ENCODE measurements around the gene KLHL22.
A peak's percentile ranks its signal among the peaks of the same experiment; 100 is the strongest.
"Not testable (repeated sequence)": the region's sequence is repeated elsewhere in the genome, so short reads cannot be mapped to it uniquely, and the experiment has no call there.

The KLHL22 gene

DNA sequence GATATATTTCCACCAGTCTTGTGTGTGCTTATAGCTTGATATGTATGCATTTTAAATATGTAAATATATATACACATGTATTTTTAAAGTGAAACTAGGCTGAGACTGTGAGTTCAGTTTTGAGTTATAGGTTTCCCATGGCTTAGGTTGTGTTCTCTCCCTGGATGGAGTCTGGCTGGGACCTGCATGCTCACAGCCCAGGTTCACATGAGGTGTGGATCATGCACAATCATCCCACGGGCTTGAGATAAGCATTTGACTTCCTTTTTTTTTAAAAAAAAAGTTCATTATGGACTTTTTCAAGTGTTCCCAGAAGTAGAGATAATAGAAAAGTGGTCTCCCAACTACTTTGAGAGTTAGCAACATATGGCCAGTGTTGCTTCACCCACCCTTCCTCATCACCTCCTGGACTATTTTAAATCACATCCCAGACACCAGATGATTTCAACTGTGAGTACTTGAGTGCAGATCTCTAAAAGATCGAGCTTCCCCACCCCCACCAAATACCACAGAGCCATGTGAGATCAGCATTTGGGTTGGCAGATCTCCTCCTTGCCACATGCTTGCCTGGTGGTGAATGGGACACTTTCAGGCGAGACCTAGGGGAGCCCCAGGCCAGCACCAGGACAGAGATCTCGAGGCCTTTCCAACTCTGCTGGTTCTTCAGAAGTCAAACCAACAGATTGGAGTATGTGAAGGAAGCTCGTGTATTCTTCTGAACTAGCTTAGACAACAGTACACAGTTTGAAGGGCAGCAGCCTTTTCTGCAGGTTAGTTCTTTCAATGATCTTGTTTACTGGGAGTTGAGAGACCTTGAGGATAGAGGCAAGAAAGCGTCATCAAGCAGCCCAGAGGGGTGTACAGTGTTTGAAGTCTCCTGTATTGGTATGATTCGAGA, 27.7 kb upstream of the KLHL22 start:
- DNase-seq: peak; percentile 13

DNA sequence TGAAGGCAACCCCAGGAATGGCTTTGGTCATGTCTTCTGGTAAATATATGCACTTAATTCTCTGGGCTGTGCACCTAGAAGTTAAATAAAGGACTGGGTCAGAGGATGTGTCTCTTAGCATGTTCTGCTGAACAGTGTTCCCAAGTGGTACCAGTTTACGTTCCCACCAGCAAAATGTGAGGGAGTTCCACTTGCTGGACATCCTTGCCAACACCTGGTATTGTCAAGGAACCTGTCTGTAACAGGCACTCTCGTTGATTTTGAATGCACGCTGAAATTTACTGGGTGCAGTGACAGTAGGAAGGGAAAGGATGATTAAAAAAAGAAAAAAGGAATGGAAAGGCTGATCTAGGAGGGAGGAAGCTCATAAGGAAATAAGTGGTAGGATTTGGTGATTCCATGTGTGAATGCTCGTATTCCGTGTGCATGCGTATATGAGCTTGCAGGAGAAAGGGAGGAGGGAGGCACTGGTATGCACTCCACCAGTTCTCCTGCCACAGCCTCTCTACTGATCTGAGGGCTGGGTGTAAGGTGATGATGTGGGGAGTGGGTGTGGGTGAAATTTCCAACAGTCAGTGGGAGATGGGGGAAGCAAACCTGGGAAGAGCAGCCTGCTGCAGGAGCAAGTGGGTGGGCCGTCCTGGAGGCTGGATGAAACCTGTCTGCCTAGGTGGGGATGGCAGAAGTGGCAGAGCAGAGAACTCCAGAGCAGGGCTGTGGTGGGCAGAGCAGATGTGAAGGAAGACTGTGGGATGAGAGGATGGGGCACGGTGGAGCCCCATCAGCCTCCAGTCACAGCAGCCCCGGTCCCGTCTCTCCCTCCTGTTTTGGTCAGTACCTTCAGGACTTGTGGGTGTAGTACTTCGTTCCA, 26.8 kb upstream of the KLHL22 start:
- DNase-seq: no peak

DNA sequence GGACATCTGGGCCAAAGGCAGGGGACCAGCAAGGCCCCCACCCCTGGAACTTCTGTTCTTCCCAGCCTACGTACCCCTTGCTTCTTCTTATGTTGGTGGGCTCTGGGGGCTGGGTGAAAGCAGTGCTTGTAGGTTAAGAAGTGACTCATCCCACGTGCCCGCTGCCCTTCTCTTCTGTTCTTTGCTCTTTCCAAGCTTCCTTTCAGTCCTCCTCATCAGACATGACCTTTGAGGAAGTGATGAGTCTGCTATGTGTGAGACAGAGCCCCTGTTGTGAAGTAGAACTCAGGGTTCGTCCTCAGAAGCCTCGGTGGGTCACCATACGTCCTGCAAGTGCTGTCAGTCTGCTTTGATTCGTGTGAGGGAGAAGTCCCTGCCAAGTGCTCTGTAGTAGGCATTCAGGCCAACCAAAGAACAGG, 24.5 kb upstream of the KLHL22 start:
- peak; percentile 4 for DNase-seq

DNA sequence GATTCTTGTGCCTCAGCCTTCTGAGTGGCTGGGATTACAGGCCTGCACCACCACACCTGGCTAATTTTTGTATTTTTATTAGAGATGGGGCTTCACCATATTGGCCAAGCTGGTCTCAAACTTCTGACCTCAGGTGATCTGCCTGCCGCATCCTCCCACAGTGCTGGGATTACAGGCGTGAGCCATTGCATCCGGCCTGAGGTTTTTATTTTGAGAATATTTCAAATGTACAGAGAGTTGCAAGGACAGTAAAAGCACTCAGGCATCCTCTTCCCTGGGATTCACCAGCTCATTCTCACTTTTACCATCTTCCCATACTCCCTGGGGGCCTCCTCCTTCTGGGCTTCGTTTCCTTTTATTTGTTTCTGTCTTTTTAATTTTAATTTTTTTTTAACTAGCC, 24.0 kb upstream of the KLHL22 start:
- DNase-seq: no peak

DNA sequence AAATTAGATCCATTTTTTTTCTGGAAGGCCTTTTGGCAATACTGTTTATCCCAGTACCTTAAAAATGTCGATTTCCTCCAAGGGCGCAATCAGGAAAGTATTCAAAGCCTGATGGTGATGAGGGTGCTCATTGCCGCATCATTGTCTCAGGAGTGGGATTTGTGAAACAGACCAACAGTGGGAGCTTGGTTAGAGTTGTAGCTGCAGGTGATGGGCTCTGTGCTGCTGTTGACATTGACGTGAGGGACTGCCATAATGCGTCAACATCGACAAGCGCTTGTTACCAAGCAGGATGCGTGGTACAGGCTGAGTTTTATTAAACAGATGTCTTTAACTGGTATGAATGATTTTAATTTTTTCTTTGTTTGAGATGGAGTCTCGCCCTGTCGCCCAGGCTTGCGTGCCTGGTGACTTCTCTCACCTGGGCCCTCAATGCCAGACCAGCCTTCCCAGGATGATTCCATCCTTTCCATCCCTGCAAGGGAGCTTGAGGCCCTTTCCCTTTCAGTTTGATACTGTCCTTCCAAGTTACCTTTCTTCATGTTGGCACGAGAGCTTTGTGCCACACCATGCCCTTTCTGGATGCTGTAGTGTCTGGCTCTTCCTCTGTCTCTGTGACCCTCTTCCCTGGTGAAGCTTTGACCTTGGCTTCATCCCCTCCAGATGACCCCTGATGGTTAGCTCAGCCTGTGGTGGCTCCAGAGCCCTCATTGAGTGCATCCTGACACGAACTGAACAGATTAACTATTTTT, 22.4 kb upstream of the KLHL22 start:
- DNase-seq: no peak

DNA sequence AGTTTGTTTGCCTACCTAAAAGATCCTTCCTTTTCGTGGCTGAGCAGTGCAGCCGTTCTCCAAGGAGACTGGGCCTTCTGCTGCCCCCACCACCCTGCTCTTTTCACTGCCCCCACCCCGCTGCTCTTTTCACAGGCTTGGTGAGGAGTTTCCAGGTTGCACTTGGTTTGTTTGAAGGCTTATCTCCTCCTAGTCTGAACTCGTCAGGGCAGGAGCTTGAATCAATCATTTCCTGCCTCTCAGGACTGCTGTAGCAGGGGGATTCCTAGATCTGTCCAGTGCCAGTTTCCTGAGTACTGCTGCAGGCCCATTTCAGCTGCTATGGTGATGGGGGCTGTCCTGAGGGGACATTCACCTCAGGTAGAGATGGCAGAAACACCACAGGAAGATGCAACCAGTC, 21.8 kb upstream of the KLHL22 start:
- no peak for DNase-seq

DNA sequence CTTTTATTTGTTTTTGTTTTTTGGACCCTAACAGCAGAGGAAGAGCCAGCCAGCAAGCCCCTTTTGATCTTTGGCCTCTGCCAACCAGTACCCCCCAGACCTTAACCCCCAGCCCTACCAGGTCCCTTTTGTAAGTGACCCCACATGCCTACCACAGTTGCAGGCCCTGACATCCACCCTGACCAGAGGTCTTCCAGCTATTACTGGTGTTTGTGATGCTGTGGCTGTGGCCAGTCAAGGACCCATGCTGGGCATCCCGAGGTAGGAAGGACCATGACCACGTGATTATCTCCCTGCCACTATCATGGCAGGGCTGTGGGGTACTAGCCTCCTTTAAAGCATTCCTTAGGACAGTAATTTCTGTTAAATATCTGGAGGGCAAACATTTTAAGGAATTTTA, 20.8 kb upstream of the KLHL22 start:
- no peak for DNase-seq

DNA sequence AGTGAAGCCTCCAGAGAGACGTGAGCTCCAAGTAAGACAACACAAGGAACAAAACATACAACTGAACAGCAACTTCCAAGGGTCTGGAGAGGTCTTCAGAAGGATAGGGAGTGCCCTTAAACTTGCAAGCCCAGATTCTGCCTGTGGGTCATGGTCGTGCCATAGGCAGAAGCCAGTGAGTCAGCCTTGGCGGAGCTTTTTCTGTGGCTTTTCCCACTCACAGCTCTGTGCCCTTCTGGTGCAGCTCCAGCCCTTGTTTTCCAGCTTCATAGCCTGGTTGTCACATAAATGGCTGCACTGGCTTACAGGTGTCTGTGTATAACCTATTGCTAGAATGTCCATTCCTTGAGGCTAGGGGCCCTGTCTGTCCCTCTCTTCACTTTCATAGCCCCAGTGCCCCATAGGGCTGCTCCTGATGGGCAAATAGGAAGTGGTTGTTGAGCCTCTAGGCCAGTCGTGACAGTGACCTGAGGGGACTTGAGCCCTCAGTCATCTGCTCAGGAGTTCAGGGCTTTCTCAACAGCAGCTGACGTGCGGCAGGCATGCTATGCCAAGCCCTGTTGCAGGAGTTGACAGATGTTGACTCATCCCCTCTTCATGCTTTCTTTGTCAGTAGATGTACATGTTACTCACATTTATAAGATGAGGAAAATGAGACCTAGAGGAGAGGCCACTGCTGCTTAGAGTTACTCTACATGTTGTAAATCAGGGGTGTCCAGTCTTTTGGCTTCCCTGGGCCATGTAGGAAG, 19.2 kb upstream of the KLHL22 start:
- DNase-seq: peak; percentile 45

DNA sequence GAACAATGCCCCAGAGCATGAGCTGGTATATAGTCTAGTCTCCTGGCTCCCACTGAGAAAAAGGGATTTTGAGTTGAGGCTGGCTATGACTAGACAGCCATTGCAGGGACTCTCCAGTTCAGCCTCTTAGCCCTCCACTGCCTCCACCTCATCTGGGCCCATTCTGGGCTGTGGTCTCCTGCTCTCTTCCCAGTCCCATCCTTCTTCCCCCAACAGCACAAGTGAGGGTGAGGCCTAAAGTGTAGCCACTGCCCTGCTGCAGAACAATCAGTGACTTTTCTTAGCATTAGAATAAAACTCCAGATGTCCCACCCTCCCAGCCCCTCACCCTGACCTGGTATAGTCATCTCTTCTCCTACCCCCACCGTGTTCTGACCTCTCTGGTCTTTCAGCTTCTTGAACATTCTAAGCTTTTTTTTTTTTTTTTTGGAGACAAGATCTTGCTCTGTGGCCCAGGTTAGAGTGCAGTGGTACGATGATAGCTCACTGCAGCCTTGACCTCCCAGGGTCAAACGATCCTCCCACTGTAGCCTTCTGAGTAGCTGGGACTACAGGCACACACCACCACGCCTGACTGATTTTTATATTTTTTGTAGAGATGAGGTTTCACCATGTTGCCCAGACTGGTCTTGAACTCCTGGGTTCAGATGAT, 16.1 kb upstream of the KLHL22 start:
- no peak for DNase-seq

DNA sequence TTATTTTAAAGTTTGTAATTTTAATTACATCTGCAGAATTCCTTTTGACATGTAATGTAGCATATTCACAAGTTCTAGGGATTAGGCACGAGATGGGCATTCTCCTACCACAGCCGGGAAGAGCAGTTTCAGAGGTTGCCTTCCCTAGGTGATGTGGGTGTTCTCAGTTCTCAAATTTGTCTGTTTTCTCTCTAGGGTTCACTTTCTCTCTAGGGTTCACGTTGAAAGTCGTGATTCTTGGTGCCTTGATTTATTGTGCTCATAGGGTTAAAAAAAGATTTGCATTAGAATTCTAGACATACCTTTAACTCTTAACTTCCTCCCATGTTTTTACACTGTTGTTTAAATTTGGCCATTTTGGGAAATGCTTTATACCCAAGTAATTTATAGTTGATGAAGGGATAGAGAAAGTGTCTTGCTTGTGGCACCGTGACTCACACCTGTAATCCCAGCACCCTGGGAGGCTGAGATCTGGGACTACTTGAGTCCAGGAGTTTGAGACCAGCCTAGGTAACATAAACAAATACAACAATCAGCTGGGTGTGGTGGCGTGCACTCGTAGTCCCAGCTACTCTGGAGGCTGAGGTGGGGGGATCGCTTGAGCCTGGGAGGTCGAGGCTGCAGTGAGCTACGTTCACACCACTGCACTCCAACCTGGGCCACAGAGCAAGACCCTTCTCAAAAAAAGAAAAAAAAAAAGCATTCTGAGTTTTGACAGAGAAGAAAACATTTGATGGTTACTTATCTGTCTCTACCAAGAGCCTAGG, 15.4 kb upstream of the KLHL22 start:
- DNase-seq: no peak

DNA sequence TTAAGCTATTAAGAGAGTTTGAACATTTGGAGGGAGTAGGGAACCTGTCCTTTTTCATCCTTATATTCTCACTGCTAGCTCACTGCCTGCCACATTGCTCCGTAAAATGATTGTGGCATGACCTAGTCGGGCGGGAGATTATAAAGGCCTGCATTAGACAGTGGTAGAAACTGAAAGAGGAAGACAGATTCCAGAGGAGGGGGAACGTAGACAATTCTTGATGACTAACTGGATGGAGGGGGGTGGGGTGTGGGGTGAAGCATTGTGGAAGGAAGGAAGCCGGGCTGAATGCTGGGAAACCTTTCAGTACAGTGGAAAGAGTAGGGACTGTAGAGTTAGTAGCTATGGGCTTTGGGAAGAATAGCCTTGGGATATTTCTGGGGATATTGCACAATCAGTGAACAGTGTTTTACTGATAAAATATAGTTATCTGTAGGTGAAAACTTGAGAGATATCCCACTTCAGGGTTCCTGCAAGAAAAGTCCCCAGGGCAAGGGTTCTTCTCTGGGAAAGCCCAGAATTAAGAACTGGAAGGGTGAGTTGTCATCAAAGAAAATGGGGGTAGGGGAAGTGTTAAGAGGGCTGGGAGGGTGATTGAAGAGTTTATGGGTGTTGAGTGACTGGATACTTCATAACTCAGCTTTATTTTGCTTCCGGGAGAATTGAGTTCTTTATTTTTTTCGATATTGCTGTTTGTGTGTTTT, 13.9 kb upstream of the KLHL22 start:
- peak; percentile 92 for DNase-seq

DNA sequence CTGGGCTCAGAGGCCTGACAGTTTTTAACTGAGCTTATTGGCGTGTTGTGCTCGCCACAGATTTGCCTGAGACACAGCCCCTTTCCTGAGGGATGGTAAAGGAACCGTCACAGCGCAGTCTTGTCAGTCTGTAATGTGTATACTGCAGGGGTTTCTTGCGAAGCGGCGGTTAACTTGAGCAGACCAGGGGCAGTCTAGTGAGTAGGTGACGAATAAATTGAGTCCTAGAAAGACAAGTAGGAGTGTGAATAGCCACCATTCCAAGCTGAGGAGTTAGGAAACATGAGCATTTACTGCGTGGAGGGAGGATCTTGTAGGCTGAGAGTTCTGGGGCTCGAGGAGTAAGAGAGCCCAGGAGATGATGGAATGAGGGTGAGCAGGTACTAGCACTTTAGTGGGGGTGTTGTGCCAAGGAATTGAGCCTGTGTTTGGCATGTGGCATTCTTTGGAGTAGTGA, 13.2 kb upstream of the KLHL22 start:
- no peak for DNase-seq

DNA sequence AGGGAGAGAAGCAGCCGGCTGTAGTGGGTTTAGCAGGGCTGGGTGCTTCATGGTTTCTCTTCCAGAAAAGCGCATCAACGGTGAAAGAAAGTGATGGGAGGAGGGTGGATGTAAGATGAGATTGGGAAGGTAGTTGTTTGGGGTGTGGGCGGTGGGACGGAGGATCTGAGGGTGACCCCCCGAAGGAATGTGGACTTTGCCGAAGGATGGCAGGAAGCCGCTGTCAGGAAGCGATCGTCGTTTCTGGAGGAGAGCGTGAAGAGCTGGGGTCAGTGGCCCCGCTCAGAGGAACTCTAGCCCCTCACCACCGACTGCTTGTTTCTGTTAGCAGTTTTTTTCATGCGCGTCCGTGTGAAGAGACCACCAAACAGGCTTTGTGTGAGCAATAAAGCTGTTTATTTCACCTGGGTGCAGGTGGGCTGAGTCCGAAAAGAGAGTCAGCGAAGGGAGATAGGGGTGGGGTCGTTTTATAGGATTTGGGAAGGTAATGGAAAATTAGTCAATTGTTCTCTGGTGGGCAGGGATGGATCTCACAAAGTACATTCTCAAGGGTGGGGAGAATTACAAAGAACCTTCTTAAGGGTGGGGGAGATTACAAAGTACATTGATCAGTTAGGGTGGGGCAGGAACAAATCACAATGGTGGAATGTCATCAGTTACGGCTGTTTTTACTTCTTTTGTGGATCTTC, 12.6 kb upstream of the KLHL22 start:
- DNase-seq: not testable (repeated sequence)

DNA sequence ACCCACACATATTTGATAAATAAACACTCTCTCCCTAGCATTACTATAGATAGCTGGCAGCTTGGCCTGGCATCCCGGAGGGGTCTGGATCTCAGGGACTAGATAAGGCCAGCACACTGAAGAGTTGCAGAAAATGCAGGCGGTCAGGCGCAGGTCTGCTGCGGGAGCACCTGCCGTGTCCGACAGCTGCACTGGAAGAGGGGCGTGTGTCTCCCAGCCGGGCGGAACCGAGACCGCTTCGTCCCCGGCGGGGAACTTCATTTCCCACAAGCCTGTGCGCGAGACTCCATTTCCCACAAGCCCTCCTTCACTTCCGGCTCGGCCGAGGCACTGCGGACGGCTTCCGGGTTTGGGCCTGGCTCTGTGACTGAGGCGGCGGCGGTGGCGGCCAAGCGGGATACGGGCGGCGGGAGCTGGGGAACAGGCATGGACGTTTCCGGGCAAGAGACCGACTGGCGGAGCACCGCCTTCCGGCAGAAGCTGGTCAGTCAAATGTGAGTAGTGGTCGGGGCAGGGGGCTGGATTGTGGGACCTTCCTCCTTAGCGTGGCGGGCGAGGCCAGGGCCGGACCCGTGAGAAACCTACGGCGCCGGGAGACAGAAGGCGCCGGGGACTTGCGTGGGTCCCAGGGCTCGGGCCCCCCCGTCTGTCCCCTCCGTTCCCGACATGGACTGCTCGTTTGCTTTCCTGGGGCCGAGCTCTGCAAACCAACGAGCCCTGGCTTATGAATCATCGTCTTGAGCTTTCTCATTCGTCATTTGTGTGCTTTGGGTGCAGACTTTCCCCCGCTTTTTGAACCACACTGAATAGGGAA, 11.9 kb upstream of the KLHL22 start, which contains the start of gene MED15:
Gene MED15, plus strand, starts transcription at position 358 of the 814 bp plus-strand sequence. Its CDS starts 69 bp downstream, at position 427.
- DNase-seq: peak; percentile 95

DNA sequence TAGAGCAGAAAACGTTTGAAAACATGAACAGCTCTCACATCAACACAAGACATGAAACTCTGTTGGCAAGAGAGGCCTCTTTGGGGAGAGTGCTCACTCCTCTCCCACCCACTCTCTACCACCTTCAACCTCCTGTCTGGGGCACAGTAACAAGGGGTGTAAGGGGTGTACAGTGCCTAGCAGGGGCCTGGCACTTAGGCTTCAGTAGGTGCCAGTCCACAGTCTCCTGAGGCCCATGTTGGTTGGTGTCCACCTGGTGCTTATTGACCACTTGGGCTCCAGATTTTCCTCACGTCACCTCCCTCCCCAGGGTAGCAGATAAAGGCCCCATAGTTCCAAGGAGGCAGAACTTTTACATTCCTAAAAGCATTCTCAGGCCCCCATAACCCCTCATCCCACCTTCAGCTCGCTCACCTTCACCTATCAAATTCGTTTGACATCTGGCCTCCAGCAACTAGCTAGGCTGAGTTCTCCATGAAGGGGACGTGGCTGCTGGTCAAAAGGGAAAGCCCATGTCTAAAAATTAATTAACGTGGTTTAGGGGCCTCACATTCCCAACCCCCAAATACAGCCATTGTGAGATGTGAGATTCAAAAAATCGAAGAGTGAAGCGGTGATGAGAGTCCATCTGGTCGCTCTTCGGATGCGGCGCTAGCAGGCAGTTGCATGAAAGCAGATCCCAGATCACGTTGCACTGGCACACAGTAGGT, 11.1 kb upstream of the KLHL22 start:
- DNase-seq: no peak

DNA sequence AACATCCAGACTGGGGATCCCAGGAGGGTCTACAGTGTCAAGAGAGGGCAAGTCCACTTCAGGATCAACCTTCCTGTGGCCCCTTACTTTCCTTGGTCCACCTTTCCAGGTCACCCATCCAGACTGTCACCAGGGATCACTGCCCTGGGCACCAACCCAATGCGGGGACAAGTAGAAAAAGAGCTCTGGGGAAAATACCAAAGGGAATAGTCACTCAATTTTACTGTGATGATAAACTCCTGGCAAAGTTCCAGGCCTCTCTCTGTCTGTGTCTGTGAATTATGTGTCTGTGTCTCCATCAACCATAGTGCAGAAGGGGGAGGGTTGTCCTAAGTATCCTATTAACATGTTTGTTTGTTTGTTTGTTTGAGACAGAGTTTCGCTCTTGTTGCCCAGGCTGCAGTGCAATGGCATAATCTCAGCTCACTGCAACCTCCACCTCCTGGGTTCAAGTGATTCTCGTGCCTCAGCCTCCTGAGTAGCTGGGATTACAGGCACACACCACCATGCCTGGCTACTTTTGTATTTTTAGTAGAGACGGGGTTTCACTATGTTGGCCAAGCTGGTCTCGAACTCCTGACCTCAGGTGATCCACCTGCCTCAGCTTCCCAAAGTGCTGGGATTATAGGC, 8.8 kb upstream of the KLHL22 start:
- DNase-seq: peak; percentile 90

DNA sequence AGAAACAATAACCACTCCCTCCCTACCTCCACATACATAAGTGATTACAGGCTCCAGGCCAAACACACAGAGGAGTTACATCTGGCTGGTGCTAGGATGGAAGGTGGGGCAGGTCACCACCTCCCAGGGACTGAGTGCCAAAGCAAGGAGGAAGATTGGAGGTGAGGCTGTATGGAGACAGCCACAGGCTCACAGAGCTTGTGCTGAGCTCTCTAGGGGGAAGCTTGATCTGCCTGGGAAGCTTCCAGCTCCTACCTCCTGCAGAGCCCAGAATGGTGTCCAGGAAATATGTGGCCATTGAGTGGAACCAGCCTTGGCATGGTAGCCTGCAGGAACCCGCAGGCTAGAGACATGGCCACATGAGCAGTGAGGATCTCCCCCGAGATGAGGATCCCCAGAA, 8.2 kb upstream of the KLHL22 start:
- DNase-seq: peak; percentile 5
